Lower leg skin (tissue), 4 donors: ENCODE measurements around the gene SUMF2. TPM values are rescaled to one million over a fixed set of nuclear protein-coding genes. Genes with fewer than 3 reads are reported as not detected.
"Not testable (repeated sequence)": the region's sequence is repeated elsewhere in the genome, so short reads cannot be mapped to it uniquely, and the experiment has no call there.

Experiments
- DNase-seq, 2 donors: peaks; one replicate each; pipeline ENCODE4 v3.0.0-alpha.2; 2019; ENCODE audit warnings: low spot score in 2 of 2
- H3K4me3 ChIP-seq: fragments of 200-600 bp; sonication (generic); 2 replicates; pipeline ENCODE4 v1.5.1; 2017; ENCODE audit warnings: mild to moderate bottlenecking, low read depth; ENCODE audit not compliant: poor library complexity, severe bottlenecking
- CTCF ChIP-seq, 3 donors: fragments of 450-650 bp; IDR thresholded peaks; one replicate each; pipeline ENCODE4 v1.5.1; 2016; ENCODE audit warnings: antibody characterized with exemption in 3 of 3, mild to moderate bottlenecking in 3 of 3, moderate library complexity in 2 of 3
- POLR2A ChIP-seq, 2 donors: fragments of 450-650 bp; IDR thresholded peaks; one replicate each; pipeline ENCODE4 v1.6.1; 2016 to 2017; ENCODE audit warnings: antibody characterized with exemption in 2 of 2, mild to moderate bottlenecking in 1 of 2, moderate library complexity in 1 of 2
- WGBS, 2 donors: methylation state at CpG; one replicate each; pipeline ENCODE4 v1.1.5; 2018; 5-methylcytosine and 5-hydroxymethylcytosine counted together
- intact Hi-C: fragments of 100-400 bp; cut with DNase I; formaldehyde crosslinking; loops from one replicate; pipeline ENCODE4 v1.15.0; 2023; ENCODE audit warnings: low total_unique reads
- total RNA-seq, 4 donors: library from RNA; depleted of rRNA; stranded (reverse); fragments of >200 nt; gene quantifications; one replicate each; pipeline ENCODE4 v1.1.0, GENCODE V29; 2016

Gene SUMF2
- total RNA-seq, 4 donors from 2014 or later, result 74.5 to 117 (median 107) TPM

- DNase-seq, result no peak
- 90 to 91% methylated on average over 8 of the region's 8 CpGs for WGBS, 2 donors
- intact Hi-C loops, result no loop called here
- TF ChIP-seq CTCF (IDR thresholded peaks at IDR 0.05), result no peak
- no peak for TF ChIP-seq POLR2A (IDR thresholded peaks at IDR 0.05)
- H3K4me3 ChIP-seq, result no peak overlapping the region
These were observed 33.7 kb upstream of the SUMF2 start for GRCh38 chr7:56030340-56030739.

- H3K4me3 ChIP-seq, DNase-seq, intact Hi-C loops: not testable (repeated sequence)
- 83 to 88% methylated on average over 8 of the region's 8 CpGs for WGBS, 2 donors
These were observed 32.5 kb upstream of the SUMF2 start for GRCh38 chr7:56031556-56031955.

- 93 to 97% methylated on average over 7 of the region's 7 CpGs for WGBS, 2 donors
- DNase-seq, H3K4me3 ChIP-seq, intact Hi-C loops: not testable (repeated sequence)
These were observed 31.5 kb upstream of the SUMF2 start for GRCh38 chr7:56032578-56032977.

- WGBS, 2 donors, result 0 to 1% methylated on average over 21 to 23 of the region's 27 CpGs
- intact Hi-C loops, result no loop called here
- DNase-seq, result peak in 1 of 2 donors; percentile 86
- H3K4me3 ChIP-seq, result peak overlapping the region; percentile 48
- TF ChIP-seq CTCF (IDR thresholded peaks at IDR 0.05) (no peak), POLR2A (IDR thresholded peaks at IDR 0.05) (no peak)
These were observed 30.2 kb upstream of the SUMF2 start for GRCh38 chr7:56033671-56034432.

- intact Hi-C loops, result no loop called here
- no peak overlapping the region for H3K4me3 ChIP-seq
- 86 to 95% methylated on average over 3 of the region's 3 CpGs for WGBS, 2 donors
- DNase-seq, result no peak
- TF ChIP-seq CTCF (IDR thresholded peaks at IDR 0.05), result no peak
- TF ChIP-seq POLR2A (IDR thresholded peaks at IDR 0.05), result no peak
These were observed 23.4 kb upstream of the SUMF2 start for GRCh38 chr7:56040730-56041129.

GRCh38 chr7:56045758-56046157 is 18.3 kb upstream of the SUMF2 start:
- H3K4me3 ChIP-seq, DNase-seq, intact Hi-C loops: not testable (repeated sequence)
- WGBS, 2 donors, result 87 to 89% methylated on average over 2 of the region's 2 CpGs

- no peak overlapping the region for H3K4me3 ChIP-seq
- DNase-seq, result no peak
- no peak for TF ChIP-seq CTCF (IDR thresholded peaks at IDR 0.05)
- TF ChIP-seq POLR2A (IDR thresholded peaks at IDR 0.05), result no peak
- intact Hi-C loops, result no loop called here
- WGBS, 2 donors, result 53 to 64% methylated on average over 5 of the region's 5 CpGs
These were observed 17.2 kb upstream of the SUMF2 start for GRCh38 chr7:56046721-56047445.

GRCh38 chr7:56047446-56048116 is 16.5 kb upstream of the SUMF2 start:
- DNase-seq, H3K4me3 ChIP-seq, intact Hi-C loops: not testable (repeated sequence)
- 75 to 86% methylated on average over 11 of the region's 11 CpGs for WGBS, 2 donors
